ENCODE measurements around the gene ZCCHC24. TPM values are rescaled to one million over a fixed set of nuclear protein-coding genes. Genes with fewer than 3 reads are reported as not detected.
A peak's percentile ranks its signal among the peaks of the same experiment; 100 is the strongest.

The ZCCHC24 gene
- total and polyA plus RNA-seq, 5 donors from 2014 or later = 0.25 to 1.8 (median 0.76) TPM

- no peak overlapping the region for H3K4me3 ChIP-seq (ENCODE audit: low read depth, low read length)
- H3K27me3 ChIP-seq (ENCODE audit: control insufficient read depth, insufficient read depth, low read length) = no peaks in the 10 kb centered on the region
- DNase-seq (no peak), ATAC-seq (ENCODE audit: low read depth in 2 of 2) (no peak)
- no peaks in the 10 kb centered on the region for H3K4me1 ChIP-seq (ENCODE audit: control insufficient read depth, insufficient read depth, low read length, poor library complexity, severe bottlenecking)
- H3K4me1 Mint-ChIP-seq = peaks cover 0 to 4% (median 0%) of the 10 kb centered on the region in 4 donors
- no peaks in the 10 kb centered on the region for H3K36me3 ChIP-seq (ENCODE audit: control insufficient read depth, insufficient read depth, low read length)
- H3K27me3 Mint-ChIP-seq = peaks cover 4% of the 10 kb centered on the region
- H3K27ac ChIP-seq (ENCODE audit: insufficient read depth, low read length, poor library complexity, severe bottlenecking) = no peak overlapping the region
- no peaks in the 10 kb centered on the region for H3K9me3 Mint-ChIP-seq
- no peaks in the 10 kb centered on the region for H3K36me3 Mint-ChIP-seq
- peak overlapping the region in 1 of 3 donors; percentile 26 for H3K27ac Mint-ChIP-seq
- no peak overlapping the region for H3K4me3 Mint-ChIP-seq
- no peaks in the 10 kb centered on the region for H3K9me3 ChIP-seq (ENCODE audit: control insufficient read depth in 2 of 2, low read length in 2 of 2)
Measured at GRCh38 chr10:79410315-79411094, 34.9 kb downstream of the ZCCHC24 start.

- Mint-ChIP-seq H3K9me3 (no peaks in the 10 kb centered on the region), H3K4me3 (no peak overlapping the region), H3K4me1 (peaks cover 0 to 4% (median 0%) of the 10 kb centered on the region in 4 donors), H3K36me3 (no peaks in the 10 kb centered on the region), H3K27me3 (peaks cover 5% of the 10 kb centered on the region), H3K27ac (no peak overlapping the region)
- no peaks in the 10 kb centered on the region for H3K4me1 ChIP-seq (ENCODE audit: control insufficient read depth, insufficient read depth, low read length, poor library complexity, severe bottlenecking)
- DNase-seq (no peak), ATAC-seq (ENCODE audit: low read depth in 2 of 2) (no peak)
- no peak overlapping the region for H3K27ac ChIP-seq (ENCODE audit: insufficient read depth, low read length, poor library complexity, severe bottlenecking)
- no peaks in the 10 kb centered on the region for H3K9me3 ChIP-seq (ENCODE audit: control insufficient read depth in 2 of 2, low read length in 2 of 2)
- no peaks in the 10 kb centered on the region for H3K27me3 ChIP-seq (ENCODE audit: control insufficient read depth, insufficient read depth, low read length)
- H3K4me3 ChIP-seq (ENCODE audit: low read depth, low read length) = no peak overlapping the region
- H3K36me3 ChIP-seq (ENCODE audit: control insufficient read depth, insufficient read depth, low read length) = no peaks in the 10 kb centered on the region
Measured at GRCh38 chr10:79409726-79410085, 35.7 kb downstream of the ZCCHC24 start.

- Mint-ChIP-seq H3K4me3 (no peak overlapping the region), H3K27me3 (peaks cover 9% of the 10 kb centered on the region), H3K4me1 (peaks cover 0 to 4% (median 0%) of the 10 kb centered on the region in 4 donors), H3K36me3 (no peaks in the 10 kb centered on the region), H3K9me3 (no peaks in the 10 kb centered on the region), H3K27ac (no peak overlapping the region)
- Histone ChIP-seq H3K4me3 (ENCODE audit: low read depth, low read length) (no peak overlapping the region), H3K27me3 (ENCODE audit: control insufficient read depth, insufficient read depth, low read length) (no peaks in the 10 kb centered on the region), H3K4me1 (ENCODE audit: control insufficient read depth, insufficient read depth, low read length, poor library complexity, severe bottlenecking) (no peaks in the 10 kb centered on the region), H3K27ac (ENCODE audit: insufficient read depth, low read length, poor library complexity, severe bottlenecking) (no peak overlapping the region), H3K9me3 (ENCODE audit: control insufficient read depth in 2 of 2, low read length in 2 of 2) (no peaks in the 10 kb centered on the region), H3K36me3 (ENCODE audit: control insufficient read depth, insufficient read depth, low read length) (no peaks in the 10 kb centered on the region)
- DNase-seq (no peak), ATAC-seq (ENCODE audit: low read depth in 2 of 2) (no peak)
Measured at GRCh38 chr10:79409038-79409725, 36.2 kb downstream of the ZCCHC24 start.

- Mint-ChIP-seq H3K36me3 (no peaks in the 10 kb centered on the region), H3K4me1 (peaks cover 0 to under 1% (median 0%) of the 10 kb centered on the region in 4 donors), H3K4me3 (no peak overlapping the region), H3K27me3 (peaks cover 9% of the 10 kb centered on the region), H3K9me3 (no peaks in the 10 kb centered on the region), H3K27ac (no peak overlapping the region)
- Histone ChIP-seq H3K4me3 (ENCODE audit: low read depth, low read length) (no peak overlapping the region), H3K9me3 (ENCODE audit: control insufficient read depth in 2 of 2, low read length in 2 of 2) (no peaks in the 10 kb centered on the region), H3K36me3 (ENCODE audit: control insufficient read depth, insufficient read depth, low read length) (no peaks in the 10 kb centered on the region), H3K27ac (ENCODE audit: insufficient read depth, low read length, poor library complexity, severe bottlenecking) (no peak overlapping the region), H3K27me3 (ENCODE audit: control insufficient read depth, insufficient read depth, low read length) (no peaks in the 10 kb centered on the region), H3K4me1 (ENCODE audit: control insufficient read depth, insufficient read depth, low read length, poor library complexity, severe bottlenecking) (no peaks in the 10 kb centered on the region)
- DNase-seq = no peak
- no peak for ATAC-seq (ENCODE audit: low read depth in 2 of 2)
Measured at GRCh38 chr10:79407811-79408795, 37.3 kb downstream of the ZCCHC24 start.

- DNase-seq = no peak
- H3K27me3 ChIP-seq (ENCODE audit: control insufficient read depth, insufficient read depth, low read length) = no peaks in the 10 kb centered on the region
- no peak overlapping the region for H3K27ac ChIP-seq (ENCODE audit: insufficient read depth, low read length, poor library complexity, severe bottlenecking)
- no peaks in the 10 kb centered on the region for H3K9me3 ChIP-seq (ENCODE audit: control insufficient read depth in 2 of 2, low read length in 2 of 2)
- no peak for ATAC-seq (ENCODE audit: low read depth in 2 of 2)
- no peaks in the 10 kb centered on the region for H3K4me1 Mint-ChIP-seq
- no peak overlapping the region for H3K27ac Mint-ChIP-seq
- no peaks in the 10 kb centered on the region for H3K4me1 ChIP-seq (ENCODE audit: control insufficient read depth, insufficient read depth, low read length, poor library complexity, severe bottlenecking)
- no peaks in the 10 kb centered on the region for H3K36me3 ChIP-seq (ENCODE audit: control insufficient read depth, insufficient read depth, low read length)
- H3K27me3 Mint-ChIP-seq = peaks cover 9% of the 10 kb centered on the region
- H3K4me3 Mint-ChIP-seq = no peak overlapping the region
- H3K4me3 ChIP-seq (ENCODE audit: low read depth, low read length) = no peak overlapping the region
- no peaks in the 10 kb centered on the region for H3K9me3 Mint-ChIP-seq
- no peaks in the 10 kb centered on the region for H3K36me3 Mint-ChIP-seq
Measured at GRCh38 chr10:79407423-79407796, 38.0 kb downstream of the ZCCHC24 start.

- Mint-ChIP-seq H3K27ac (no peak overlapping the region), H3K36me3 (no peaks in the 10 kb centered on the region), H3K4me3 (no peak overlapping the region), H3K27me3 (peaks cover 9% of the 10 kb centered on the region), H3K4me1 (no peaks in the 10 kb centered on the region), H3K9me3 (no peaks in the 10 kb centered on the region)
- ATAC-seq (ENCODE audit: low read depth in 2 of 2) = no peak
- Histone ChIP-seq H3K4me3 (ENCODE audit: low read depth, low read length) (no peak overlapping the region), H3K9me3 (ENCODE audit: control insufficient read depth in 2 of 2, low read length in 2 of 2) (no peaks in the 10 kb centered on the region), H3K27ac (ENCODE audit: insufficient read depth, low read length, poor library complexity, severe bottlenecking) (no peak overlapping the region), H3K36me3 (ENCODE audit: control insufficient read depth, insufficient read depth, low read length) (no peaks in the 10 kb centered on the region), H3K4me1 (ENCODE audit: control insufficient read depth, insufficient read depth, low read length, poor library complexity, severe bottlenecking) (no peaks in the 10 kb centered on the region), H3K27me3 (ENCODE audit: control insufficient read depth, insufficient read depth, low read length) (no peaks in the 10 kb centered on the region)
- no peak for DNase-seq
Measured at GRCh38 chr10:79406683-79407422, 38.6 kb downstream of the ZCCHC24 start.

GRCh38 chr10:79405995-79406515, 39.4 kb downstream of the ZCCHC24 start:
- Histone ChIP-seq H3K27me3 (ENCODE audit: control insufficient read depth, insufficient read depth, low read length) (no peaks in the 10 kb centered on the region), H3K9me3 (ENCODE audit: control insufficient read depth in 2 of 2, low read length in 2 of 2) (no peaks in the 10 kb centered on the region), H3K4me1 (ENCODE audit: control insufficient read depth, insufficient read depth, low read length, poor library complexity, severe bottlenecking) (no peaks in the 10 kb centered on the region), H3K27ac (ENCODE audit: insufficient read depth, low read length, poor library complexity, severe bottlenecking) (no peak overlapping the region), H3K4me3 (ENCODE audit: low read depth, low read length) (no peak overlapping the region), H3K36me3 (ENCODE audit: control insufficient read depth, insufficient read depth, low read length) (no peaks in the 10 kb centered on the region)
- peaks cover 9% of the 10 kb centered on the region for H3K27me3 Mint-ChIP-seq
- no peak overlapping the region for H3K27ac Mint-ChIP-seq
- H3K36me3 Mint-ChIP-seq = no peaks in the 10 kb centered on the region
- ATAC-seq (ENCODE audit: low read depth in 2 of 2) = no peak
- no peaks in the 10 kb centered on the region for H3K4me1 Mint-ChIP-seq
- DNase-seq = no peak
- H3K9me3 Mint-ChIP-seq = no peaks in the 10 kb centered on the region
- H3K4me3 Mint-ChIP-seq = no peak overlapping the region
